Lower leg skin (tissue), 3 donors: ENCODE results near the gene PGPEP1.

Source experiments
- POLR2A ChIP-seq, 2 donors: fragments of 450-650 bp; IDR thresholded peaks; one replicate each; pipeline ENCODE4 v1.6.1; 2016 to 2017; ENCODE audit warnings: antibody characterized with exemption in 2 of 2, mild to moderate bottlenecking in 1 of 2, moderate library complexity in 1 of 2
- TF ChIP-seq, protein P1 (sequence below), 3 donors: fragments of 450-650 bp; IDR thresholded peaks; one replicate each; pipeline ENCODE4 v1.5.1; 2016; ENCODE audit warnings: antibody characterized with exemption in 3 of 3, mild to moderate bottlenecking in 3 of 3, moderate library complexity in 2 of 3

DNA sequence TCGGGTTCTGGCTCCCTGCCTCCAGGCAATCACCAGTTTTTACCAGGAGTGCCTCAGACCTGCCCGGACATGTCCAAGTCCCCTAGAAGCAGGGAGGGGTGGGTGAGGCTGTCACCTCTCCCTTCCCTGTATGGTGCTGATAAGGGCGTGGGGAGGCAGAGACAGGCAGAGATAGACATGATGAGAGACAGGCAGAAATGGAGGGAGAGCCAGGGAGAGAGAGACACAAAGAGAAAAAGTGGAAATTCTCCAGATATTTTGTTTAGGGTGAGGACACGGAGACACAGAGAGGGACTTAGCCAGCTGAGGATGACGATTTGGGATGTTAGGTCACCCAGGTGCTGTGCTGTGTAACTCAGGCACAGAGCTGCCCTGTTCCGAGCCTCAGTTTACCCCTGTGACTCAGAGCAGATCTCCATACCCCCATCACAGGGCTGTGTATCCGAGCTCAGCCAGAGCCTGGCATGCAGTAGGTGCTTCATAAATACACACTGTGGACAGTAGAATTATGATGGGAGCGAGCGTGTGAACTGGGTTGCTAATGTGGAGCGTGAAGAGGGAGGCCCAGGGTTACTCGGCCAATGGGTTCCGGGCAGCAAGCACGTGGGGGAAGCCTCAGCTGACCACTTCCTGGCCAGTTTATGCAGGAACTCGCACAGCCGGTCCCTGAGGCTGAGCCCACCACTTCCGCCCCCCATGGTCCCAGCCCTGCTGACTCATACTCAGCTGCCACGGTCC is 33.7 kb downstream of the PGPEP1 start:
- TF ChIP-seq, protein P1, sequence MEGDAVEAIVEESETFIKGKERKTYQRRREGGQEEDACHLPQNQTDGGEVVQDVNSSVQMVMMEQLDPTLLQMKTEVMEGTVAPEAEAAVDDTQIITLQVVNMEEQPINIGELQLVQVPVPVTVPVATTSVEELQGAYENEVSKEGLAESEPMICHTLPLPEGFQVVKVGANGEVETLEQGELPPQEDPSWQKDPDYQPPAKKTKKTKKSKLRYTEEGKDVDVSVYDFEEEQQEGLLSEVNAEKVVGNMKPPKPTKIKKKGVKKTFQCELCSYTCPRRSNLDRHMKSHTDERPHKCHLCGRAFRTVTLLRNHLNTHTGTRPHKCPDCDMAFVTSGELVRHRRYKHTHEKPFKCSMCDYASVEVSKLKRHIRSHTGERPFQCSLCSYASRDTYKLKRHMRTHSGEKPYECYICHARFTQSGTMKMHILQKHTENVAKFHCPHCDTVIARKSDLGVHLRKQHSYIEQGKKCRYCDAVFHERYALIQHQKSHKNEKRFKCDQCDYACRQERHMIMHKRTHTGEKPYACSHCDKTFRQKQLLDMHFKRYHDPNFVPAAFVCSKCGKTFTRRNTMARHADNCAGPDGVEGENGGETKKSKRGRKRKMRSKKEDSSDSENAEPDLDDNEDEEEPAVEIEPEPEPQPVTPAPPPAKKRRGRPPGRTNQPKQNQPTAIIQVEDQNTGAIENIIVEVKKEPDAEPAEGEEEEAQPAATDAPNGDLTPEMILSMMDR (IDR thresholded peaks at IDR 0.05) = no peak
- TF ChIP-seq POLR2A (IDR thresholded peaks at IDR 0.05) = no peak
